Stimulated activated CD4-positive, alpha-beta T cell treated with anti-CD3 and anti-CD28 coated beads, Interleukin-4, amount 100 ng/mL, for 4 hours (primary cell): ENCODE results near the gene CUX1.
"Not testable (repeated sequence)": the region's sequence is repeated elsewhere in the genome, so short reads cannot be mapped to it uniquely, and the experiment has no call there.

Source experiments
- DNase-seq, 2 experiments: peaks; one replicate each; pipeline ENCODE4 v3.0.0-alpha.2; 2020

CUX1 gene, protein sequence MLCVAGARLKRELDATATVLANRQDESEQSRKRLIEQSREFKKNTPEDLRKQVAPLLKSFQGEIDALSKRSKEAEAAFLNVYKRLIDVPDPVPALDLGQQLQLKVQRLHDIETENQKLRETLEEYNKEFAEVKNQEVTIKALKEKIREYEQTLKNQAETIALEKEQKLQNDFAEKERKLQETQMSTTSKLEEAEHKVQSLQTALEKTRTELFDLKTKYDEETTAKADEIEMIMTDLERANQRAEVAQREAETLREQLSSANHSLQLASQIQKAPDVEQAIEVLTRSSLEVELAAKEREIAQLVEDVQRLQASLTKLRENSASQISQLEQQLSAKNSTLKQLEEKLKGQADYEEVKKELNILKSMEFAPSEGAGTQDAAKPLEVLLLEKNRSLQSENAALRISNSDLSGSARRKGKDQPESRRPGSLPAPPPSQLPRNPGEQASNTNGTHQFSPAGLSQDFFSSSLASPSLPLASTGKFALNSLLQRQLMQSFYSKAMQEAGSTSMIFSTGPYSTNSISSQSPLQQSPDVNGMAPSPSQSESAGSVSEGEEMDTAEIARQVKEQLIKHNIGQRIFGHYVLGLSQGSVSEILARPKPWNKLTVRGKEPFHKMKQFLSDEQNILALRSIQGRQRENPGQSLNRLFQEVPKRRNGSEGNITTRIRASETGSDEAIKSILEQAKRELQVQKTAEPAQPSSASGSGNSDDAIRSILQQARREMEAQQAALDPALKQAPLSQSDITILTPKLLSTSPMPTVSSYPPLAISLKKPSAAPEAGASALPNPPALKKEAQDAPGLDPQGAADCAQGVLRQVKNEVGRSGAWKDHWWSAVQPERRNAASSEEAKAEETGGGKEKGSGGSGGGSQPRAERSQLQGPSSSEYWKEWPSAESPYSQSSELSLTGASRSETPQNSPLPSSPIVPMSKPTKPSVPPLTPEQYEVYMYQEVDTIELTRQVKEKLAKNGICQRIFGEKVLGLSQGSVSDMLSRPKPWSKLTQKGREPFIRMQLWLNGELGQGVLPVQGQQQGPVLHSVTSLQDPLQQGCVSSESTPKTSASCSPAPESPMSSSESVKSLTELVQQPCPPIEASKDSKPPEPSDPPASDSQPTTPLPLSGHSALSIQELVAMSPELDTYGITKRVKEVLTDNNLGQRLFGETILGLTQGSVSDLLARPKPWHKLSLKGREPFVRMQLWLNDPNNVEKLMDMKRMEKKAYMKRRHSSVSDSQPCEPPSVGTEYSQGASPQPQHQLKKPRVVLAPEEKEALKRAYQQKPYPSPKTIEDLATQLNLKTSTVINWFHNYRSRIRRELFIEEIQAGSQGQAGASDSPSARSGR (N-terminal part only)

DNA sequence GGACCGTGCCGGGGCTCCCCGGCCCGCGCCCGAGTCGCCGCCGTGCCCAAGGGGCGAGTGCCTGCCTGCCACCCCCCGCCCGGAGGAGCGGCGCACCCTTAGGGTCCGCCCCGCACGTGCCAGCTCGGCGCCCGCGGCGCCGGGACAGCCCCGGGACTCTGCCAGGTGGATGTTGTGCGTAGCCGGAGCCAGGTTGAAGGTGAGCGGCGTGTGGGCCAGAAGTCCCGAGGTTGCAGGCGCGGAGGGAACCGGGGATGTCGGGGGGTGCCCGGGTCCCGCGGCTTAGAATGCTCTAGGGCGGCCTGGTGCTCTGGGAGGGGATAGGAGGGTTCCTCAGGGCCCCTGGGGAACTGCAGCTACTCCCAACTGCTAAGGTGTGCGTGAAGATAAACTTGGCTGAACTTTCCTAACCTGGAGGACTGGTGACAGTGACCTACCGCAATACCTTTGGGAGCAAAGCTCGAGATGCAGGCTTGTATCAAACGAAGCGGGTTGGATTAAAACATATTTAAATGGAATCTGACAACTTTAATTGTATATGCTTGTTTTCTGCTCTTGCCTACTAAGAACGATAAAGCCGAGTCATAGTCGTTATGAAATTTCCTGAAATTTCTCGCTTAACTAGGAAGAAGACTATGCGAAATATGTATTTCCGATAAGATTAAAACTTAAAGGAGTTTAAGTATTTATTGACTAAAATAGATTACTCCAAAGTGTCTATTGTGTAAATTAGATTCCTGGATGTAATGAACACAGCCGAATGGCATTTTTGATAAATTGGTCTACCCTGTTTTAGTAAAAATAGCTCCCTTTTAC lies at the start of gene CUX1:
TSS of gene CUX1 (plus strand) at position 156 of the 816 bp plus-strand sequence. CDS start at position 170, 14 bp downstream.
- peak; percentile 30 for DNase-seq

DNA sequence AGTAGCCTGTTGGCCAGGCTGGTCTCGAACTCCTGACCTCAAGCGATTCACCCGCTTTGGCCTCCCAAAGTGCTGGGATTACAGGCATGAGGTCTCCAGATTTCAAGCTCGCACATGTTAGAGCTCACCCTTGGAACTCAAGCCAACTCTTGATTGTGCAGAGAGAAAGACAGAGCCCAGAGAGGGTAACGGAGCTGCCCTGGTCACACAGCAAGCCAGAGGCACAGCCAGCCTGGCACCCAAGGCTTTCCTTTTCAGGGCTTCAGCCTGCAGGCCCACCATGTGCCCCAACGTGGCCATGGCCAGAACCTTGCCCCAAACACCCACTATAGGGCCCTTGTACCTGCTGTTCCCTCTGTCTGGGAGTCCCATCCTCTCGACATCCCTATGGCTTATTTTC lies 49.1 kb upstream of the CUX1 start:
- DNase-seq: no peak

DNA sequence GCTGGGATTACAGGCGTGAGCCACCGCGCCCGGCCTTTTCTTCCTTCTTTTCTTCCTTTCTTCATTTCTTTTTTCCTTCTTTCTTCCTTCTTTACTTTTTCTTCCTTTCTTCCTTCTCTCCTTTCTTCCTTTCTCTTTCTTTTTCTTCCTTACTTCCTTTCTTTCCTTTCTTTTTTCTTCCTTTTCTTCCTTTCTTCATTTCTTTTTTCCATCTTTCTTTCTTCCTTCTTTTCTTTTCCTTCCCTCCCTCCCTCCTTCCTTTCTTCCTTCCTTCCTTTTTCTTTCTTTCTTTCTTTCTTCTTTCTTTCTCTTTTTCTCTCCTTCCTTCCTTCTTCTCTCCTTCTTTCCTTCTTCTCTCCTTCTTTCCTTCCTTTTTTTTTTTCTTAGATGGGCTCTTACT lies 47.0 kb upstream of the CUX1 start:
- DNase-seq: no peak

DNA sequence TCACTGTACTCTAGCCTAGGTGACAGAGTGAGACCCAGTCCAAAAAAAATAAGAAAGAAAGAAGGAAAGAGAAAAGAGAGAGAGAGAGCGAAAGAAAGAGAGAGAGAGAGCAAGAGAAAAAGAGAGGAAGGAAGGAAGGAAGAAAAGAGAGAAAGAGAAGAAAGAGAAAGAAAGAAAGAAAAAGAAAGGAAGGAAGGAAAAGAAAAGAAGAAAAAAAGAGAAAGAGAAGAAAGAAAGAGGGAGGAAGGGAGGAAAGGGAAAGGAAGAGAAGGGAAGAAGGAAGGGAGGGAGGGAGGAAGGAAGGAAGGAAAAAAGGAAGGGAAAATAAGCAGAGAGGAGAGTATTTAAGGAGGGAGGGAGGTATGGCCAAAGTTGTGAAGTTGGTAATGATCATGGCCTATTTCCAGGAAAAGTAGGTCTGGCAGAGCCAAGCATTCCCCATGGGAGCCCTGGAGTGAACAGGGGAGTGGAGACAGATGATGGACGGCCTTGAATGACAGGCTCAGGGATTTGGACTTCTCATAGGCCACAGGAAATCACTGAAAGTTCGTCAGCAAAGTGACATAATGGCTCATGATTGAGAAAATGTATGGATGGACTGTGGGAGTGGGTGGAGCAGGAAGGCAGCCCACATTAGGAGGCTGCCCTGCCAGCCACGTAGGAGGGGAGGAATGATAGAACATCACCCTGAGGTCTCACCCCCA lies 44.8 kb upstream of the CUX1 start:
- no peak for DNase-seq

DNA sequence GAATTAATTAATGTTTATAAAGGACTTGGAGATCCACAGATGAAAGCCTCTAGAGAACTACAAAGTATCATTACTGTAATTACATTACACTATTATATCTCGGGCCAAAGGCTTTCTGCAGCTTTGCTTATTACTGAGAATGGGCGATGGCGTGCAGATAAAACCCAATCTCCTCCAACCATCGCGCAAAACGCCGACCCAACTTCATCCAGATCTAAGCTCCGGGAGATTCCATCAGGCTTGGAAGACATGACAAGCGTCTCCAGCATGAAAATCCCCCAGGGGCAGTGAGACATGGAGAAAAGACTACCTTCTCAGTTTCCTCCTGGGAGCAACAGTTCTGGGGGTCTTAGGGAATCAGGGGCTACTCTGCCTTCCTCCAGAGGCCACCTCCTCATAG lies 42.2 kb upstream of the CUX1 start:
- DNase-seq: no peak

DNA sequence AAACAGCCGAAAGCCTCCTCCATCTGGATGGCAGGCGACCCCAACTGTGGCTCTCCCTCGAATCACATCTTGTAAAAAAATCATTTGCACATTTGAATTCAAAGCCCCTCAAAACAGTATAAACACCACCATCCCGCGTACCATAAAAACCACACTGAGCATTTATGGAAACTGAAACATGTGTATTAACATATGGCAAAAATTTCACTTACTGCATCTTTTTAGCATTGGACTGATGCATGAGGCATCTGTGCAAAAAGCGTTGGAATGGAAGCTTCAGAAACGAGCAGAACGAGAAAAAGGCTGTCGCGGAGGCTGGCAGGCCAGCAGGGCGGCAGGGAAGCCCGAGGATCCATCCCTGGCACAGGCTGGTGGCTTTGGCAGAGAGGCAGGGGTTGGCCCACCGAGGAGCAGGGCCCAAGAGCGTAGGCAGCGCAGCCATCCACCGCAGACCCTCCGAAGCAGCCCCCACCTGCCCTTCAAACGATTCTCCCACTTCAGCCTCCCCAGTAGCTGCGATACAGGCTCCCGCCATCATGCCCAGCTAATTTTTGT lies 39.3 kb upstream of the CUX1 start:
- DNase-seq: no peak

DNA sequence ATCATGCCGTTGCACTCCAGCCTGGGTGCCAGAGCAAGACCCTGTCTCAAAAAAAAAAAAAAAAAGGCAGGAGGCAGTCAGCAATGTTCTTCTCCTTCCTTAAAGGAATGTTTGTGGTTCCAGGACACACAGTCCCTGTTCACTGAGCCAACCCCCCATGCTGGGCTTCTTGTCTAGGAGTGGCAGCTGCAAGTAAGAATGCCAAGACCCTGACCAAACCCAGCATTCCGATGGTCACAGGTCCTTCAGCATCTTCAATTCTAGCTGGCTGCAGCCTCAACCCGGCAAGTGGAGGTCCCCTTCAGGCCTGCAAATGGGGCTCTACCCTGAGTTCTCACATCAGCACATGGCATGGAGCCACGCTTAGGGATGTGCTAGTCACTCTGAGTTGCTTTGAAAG lies 38.2 kb upstream of the CUX1 start:
- DNase-seq: no peak

DNA sequence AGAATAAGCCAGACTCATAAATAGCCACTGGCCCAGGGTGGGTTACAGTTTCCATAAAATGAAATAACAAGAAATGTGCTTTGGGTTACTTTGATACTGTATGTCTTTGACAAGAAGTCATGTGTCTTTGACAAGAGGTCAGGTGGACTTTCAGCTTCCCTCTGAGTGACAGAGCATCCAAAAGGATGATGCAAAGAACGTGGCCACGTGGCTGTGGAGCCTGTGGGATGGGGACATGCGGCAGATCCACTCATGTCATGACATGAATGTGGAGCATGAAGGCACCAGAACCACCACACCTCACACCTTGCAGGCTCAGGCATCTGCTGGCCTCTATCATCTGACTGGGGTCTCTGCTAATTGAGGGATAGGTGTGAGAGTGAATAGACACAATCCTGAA lies 37.1 kb upstream of the CUX1 start:
- no peak for DNase-seq

DNA sequence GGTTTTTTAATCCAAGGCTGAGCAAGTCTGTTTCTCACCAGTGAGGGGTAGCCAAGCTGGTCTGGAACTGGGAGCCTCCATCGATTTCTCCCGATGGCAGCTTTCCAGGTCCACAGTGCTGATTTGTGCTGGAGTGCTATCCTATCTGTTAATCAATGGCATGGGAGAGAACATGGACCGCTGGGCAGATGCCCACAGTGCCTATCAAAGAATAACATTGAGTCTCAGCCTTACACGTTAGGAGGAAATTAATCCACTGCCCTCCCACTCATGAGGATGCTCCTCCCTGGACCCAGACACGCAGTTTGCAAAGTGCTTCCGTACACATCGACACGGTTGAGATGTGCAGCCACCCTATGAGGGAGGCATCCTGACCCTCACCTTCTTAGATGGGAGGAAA lies 36.0 kb upstream of the CUX1 start:
- DNase-seq: no peak

DNA sequence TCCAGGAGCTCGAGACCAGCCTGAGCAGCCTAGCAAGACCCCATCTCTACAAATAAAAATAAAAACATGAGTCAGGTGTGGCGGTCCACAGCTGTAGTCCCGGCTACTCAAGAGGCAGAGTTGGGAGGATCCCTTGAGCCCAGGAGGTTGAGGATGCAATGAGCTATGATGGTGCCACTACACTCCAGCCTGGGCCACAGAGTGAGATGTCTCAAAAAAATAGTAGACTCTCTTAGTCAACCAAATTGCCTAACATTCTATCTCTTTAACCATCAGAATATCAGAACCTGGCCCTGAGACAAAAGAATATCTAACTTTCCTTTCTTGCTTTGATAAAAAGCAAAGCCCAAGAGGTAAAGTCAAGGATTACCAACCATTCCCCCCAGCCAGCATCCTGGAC lies 35.0 kb upstream of the CUX1 start:
- DNase-seq: no peak

DNA sequence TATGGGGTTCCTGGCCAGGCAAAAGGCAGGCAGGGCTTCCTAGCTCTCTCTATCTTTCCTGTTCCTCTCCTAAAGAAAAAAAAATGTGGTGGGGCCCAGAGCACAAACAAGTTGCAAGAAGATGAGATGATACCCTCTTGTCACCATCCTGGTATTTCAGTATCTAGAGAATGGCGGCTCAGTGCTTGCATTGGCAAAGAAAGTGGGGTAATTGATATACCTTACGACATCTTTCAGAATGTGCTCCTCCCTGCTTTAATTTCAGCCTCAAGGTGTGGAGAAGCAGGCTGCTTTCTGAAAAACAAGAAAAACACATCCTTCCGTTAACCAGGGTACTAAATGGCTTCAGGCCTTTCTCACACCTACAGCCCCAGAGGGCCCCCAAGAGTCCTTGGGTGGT lies 34.5 kb upstream of the CUX1 start:
- DNase-seq: no peak

DNA sequence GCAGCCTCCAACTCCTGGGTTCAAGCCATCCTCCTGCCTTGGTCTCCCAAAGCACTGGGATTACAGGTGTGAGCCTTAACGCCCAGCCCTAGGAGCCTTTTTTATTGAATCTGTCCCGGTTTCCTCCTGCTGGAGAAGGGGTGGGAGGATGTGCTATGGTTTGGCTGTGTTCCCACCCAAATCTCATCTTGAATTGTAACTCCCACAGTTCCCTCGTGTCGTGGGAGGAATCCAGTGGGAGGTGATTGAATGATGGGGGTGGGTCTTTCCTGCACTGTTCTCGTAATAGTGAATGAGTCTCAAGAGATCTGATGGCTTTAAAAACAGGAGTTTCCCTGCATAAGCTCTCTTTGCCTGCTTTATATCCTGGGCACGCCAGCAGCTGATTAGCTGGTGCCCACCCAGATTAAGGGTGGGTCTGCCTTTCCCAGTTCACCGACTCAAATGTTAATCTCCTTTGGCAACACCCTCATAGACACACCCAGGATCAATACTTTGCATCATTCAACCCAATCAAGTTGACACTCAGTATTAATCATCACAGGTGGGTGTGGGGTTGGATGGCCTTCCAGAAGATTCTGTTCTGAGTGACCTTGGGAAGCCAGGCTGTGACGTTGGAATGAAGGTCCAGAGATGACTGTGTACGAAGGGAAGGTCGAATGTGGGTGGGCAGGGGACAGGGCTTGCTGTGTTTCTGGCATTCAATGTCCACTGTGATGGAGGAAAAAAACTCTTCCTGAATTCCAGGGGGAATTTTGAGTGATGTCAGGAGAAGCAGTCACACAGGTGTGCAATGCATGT lies 33.8 kb upstream of the CUX1 start:
- no peak for DNase-seq

DNA sequence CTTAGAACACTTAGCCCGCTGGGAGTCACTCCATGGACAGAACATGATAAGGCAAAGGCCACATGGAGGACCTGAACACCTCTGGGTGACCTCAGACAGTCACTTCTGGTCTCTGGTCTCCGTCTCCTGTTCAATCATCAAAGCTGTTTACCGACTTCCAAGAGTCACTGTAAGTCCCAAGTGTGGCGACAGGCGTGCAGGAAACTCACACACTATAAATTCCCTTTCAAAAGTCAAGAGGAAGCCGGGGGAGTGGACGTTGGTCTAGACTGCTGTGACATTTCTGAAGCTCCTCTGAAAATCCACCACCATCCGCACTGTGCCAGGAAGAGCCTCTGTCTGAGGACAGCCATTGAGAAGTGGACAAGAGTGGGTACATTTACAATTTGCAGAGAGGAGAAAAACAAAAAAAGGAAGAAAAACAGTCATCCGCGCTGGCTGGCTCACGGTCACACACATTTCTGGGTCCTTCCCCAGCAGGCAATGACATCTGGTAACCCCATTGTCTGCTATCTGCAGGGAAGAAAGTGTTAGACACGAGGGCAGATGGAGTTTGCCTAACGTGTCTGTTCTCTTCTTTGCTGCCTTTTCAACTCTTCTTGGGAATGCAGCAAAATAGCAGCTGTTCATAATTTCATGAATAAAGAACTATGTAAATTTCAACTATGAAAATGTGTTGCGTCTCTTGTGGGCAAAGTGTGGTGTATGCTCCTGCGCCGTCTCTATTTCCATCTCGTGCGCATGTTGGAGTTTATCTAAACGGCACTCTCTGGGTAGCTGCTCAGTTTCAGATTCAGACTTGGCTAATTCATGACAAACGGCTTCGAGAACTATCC lies 32.9 kb upstream of the CUX1 start:
- no peak for DNase-seq

DNA sequence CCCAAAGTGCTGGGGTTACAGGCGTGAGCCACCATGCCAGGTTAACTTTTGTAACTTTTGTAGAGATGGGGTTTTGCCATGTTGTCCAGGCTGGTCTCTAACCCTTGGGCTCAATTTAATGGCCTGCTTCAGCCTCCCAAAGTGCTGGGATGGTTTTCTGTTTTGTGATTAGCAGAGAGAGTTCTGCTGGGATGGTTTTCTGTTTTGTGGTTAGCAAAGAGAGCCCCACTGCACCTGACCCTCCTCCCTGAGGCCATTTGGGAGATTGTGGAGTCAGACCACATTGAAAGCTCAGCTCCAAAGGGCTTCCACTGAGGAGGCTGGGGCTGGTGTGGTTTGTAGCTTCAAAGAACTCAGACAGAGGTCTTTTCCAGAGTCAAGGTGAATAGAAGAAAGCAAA lies 29.6 kb upstream of the CUX1 start:
- no peak for DNase-seq

DNA sequence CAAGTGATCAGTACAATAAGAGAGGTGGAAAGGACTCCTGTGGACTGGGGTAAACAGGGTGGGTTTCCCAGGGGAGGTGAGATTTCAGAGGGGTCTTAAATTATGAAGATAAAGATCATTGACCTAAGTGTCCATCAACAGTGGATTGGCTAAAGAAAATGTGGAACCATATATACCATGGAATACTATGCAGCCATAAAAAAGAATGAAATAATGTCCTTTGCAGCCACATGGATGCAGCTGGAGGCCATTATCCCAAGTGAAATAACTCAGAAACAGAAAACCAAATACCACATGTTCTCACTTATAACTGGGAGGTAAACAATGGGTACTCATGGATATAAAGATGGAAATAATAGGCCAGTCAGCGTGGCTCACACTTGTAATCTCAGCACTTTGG lies 28.9 kb upstream of the CUX1 start:
- no peak for DNase-seq

DNA sequence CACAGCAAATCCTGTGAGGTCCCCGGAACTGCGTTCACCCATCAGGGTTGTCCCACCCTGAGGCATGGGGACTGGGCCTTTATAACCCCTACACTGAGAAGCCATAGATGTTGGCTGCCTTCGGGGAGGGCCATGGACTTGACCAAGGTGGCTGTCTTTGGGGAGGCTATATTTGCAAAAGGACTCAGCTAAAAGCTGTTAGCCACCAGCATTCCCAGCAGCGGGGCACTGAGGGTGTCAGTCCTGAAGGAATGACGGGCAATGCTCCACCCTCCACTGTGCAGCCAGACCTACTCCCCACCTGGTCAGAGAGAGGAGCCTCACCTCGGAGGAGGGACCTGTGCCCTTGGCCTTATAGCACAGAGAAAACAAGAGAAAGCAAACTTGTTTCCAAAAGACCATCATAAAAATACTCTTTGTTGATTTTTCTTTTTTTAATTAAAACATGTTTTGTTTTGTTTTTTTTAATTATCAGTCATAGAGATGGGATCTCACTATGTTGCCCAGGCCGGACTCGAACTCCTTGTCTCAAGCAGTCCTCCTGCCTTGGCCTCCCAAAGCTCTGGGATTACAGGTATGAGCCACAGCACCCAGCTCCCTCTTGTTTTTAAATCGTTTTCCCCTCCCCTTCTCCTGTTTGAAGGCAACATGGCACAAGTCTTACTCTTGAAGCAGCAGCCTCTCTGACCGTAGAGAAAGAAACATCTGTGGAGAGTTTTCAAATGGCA lies 26.7 kb upstream of the CUX1 start:
- DNase-seq: no peak

DNA sequence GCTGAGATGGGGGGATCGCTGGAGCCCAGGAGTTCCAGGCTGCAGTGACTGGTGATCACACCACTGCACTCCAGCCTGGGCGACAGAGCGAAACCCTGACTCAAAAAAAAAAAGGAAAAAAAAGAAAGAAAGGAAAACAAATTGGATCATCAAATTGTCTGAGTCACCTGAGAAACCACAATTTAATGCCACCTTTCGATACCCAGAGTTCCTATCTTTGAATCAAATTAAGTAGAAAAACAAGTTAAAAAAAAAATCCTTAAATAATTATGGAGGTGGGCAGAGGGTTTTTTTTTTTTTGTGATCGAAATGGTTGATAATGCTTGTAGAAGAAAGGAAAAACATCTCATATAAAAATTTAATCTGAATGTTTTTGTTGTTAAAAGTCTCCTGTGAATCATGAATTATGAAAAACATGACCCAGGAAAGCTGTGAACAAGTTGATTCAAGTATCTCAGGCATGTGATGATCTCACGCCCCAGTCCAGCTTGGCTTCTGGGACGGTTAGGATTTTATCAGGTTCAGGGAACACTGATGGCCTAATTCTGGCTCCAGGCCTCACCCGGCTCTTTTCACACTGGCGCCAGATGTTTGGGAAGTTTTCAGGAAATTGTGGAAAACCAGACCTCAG lies 25.3 kb upstream of the CUX1 start:
- no peak for DNase-seq

DNA sequence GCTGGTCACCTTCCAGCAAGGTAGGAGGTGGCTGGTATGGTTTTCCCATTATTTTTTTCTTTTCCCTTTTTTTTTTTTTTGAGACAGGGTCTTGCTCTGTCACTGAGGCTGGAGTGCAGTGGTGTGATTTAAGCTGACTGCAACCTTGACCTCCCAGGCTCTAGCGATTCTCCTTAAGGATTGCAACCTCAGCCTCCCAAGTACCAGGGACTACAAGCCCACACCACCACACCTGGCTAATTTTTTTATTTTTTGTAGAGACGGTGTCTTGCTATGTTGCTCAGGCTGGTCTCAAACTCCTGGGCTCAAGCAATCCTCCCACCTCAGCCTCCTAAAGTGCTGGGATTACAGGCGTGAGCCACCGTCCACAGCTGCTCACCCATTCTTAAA lies 24.7 kb upstream of the CUX1 start:
- DNase-seq: not testable (repeated sequence)
